PC-3 (cell line): Measurements from ENCODE around the gene ST3GAL5. TPM values are rescaled to one million over a fixed set of nuclear protein-coding genes. Genes with fewer than 3 reads are reported as not detected.
A peak's percentile ranks its signal among the peaks of the same experiment; 100 is the strongest.

ENCODE experiments used
- ATAC-seq: fragments of 200-7000 bp; cut with Tn5 transposase; 2 replicates; pipeline ENCODE4 v1.9.1; 2020; ENCODE audit warnings: mild to moderate bottlenecking, moderate library complexity
- BruUV-seq: library from RNA; stranded (reverse); fragments of 400-500 nt; replicated peaks from 2 replicates; lab custom pipeline; 2021; lab: Mats Ljungman, UMichigan
- CTCF ChIA-PET: fragments of 300-600 bp; sonication (Branson Sonifier 250); formaldehyde crosslinking; loops from one replicate; lab custom pipeline; 2022; ENCODE audit warnings: antibody characterized with exemption; lab: Charles Lee
- POLR2A ChIA-PET: fragments of 300-600 bp; sonication (Branson Sonifier 250); formaldehyde crosslinking; loops from one replicate; lab custom pipeline; 2022; ENCODE audit warnings: antibody characterized with exemption; ENCODE audit not compliant: unreplicated experiment; lab: Charles Lee
- DNase-seq: peaks from one replicate; pipeline ENCODE4 v3.0.0-alpha.2; 2015
- H2AFZ ChIP-seq: fragments of 300-600 bp; sonication (generic); 2 replicates; pipeline ENCODE4 v1.6.0; 2016; ENCODE audit warnings: antibody characterized with exemption, low read length
- H3F3A ChIP-seq: fragments of 300-600 bp; sonication (generic); one replicate; pipeline ENCODE4 v1.6.0; 2017; ENCODE audit warnings: antibody characterized with exemption, low read length, control low read depth, mild to moderate bottlenecking; ENCODE audit not compliant: unreplicated experiment
- H3K27ac ChIP-seq: fragments of 300-600 bp; sonication (generic); 2 replicates; pipeline ENCODE4 v1.5.1; 2016; ENCODE audit warnings: mild to moderate bottlenecking, low read length
- H3K27me3 ChIP-seq: fragments of 300-600 bp; sonication (generic); 2 replicates; pipeline ENCODE4 v1.6.1; 2016; ENCODE audit warnings: low read length, mixed read lengths
- H3K36me3 ChIP-seq: fragments of 300-600 bp; sonication (generic); 2 replicates; pipeline ENCODE4 v1.6.1; 2016; ENCODE audit warnings: low read depth, mixed run types, low read length, mixed read lengths
- H3K4me1 ChIP-seq: fragments of 300-600 bp; sonication (generic); 2 replicates; pipeline ENCODE4 v1.5.1; 2016; ENCODE audit warnings: low read length; ENCODE audit not compliant: insufficient read depth
- H3K4me2 ChIP-seq: fragments of 300-600 bp; sonication (generic); 2 replicates; pipeline ENCODE4 v1.6.0; 2016; ENCODE audit warnings: low read length
- H3K4me3 ChIP-seq: fragments of 300-600 bp; sonication (generic); 2 replicates; pipeline ENCODE4 v1.5.1; 2016; ENCODE audit warnings: mild to moderate bottlenecking, low read length, mixed read lengths
- H3K79me2 ChIP-seq: fragments of 300-600 bp; sonication (generic); 2 replicates; pipeline ENCODE4 v1.6.1; 2017; ENCODE audit warnings: low read length, mixed read lengths
- H3K9ac ChIP-seq: fragments of 300-600 bp; sonication (generic); 2 replicates; pipeline ENCODE4 v1.6.0; 2016; ENCODE audit warnings: mild to moderate bottlenecking, low read length
- H3K9me2 ChIP-seq: fragments of 300-600 bp; sonication (generic); replicated peaks from 2 replicates; pipeline ENCODE4 v1.6.1; 2016; ENCODE audit warnings: mixed run types, low read length, mixed read lengths
- H3K9me3 ChIP-seq: fragments of 300-600 bp; sonication (generic); 2 replicates; pipeline ENCODE4 v1.6.1; 2016; ENCODE audit warnings: low read length, mixed read lengths
- H4K20me1 ChIP-seq: fragments of 300-600 bp; sonication (generic); 2 replicates; pipeline ENCODE4 v1.6.1; 2016; ENCODE audit warnings: low read length, mixed read lengths
- CTCF ChIP-seq: fragments of 300-600 bp; sonication (generic); conservative IDR thresholded peaks from 2 replicates; pipeline ENCODE4 v1.5.1; 2017; ENCODE audit warnings: antibody characterized with exemption, low read depth, mild to moderate bottlenecking, low read length
- EZH2 ChIP-seq: fragments of 300-600 bp; sonication (generic); IDR thresholded peaks from one replicate; pipeline ENCODE4 v1.6.1; 2017; ENCODE audit warnings: antibody characterized with exemption, mild to moderate bottlenecking, low read length; ENCODE audit not compliant: unreplicated experiment
- EZH2phosphoT487 ChIP-seq: fragments of 300-600 bp; sonication (generic); IDR thresholded peaks from 2 replicates; pipeline ENCODE4 v1.6.1; 2018; ENCODE audit warnings: mild to moderate bottlenecking, antibody characterized with exemption, low read length, borderline replicate concordance
- intact Hi-C: fragments of 100-400 bp; cut with micrococcal nuclease; formaldehyde crosslinking; loops from 2 replicates; pipeline ENCODE4 v1.9.0; 2023
- total RNA-seq: library from RNA; depleted of rRNA; stranded (reverse); fragments of >200 nt; gene quantifications from 2 replicates; pipeline ENCODE4 v1.2.3, GENCODE V29; 2014

ST3GAL5 gene
- total RNA-seq, 1 experiment from 2014 or later: 0.87 TPM

DNA sequence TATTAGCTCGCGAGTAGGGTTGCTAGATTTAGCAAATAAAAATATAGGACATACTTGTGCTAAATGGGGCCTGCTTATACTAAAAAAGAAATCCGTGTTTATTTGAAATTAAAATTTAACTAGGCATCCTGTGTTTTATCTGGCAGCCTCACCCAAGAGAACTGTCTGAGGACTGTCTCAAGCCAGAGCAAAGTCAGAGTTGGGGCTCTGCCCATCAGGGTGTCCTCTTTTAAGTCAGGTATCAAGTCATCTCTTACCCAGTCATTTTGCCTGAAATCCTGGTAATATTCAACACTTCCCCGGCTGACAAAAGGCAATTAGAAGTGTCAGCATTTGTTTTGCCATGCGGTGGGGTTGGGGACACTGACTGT is 48.3 kb upstream of the ST3GAL5 start:
- no peak overlapping the region for H3K9ac ChIP-seq
- no peak for ATAC-seq
- H2AFZ ChIP-seq: no peak overlapping the region
- no peak for TF ChIP-seq EZH2phosphoT487
- TF ChIP-seq EZH2: no peak
- no peak for TF ChIP-seq CTCF
- POLR2A ChIA-PET: no interaction called here
- H3K27ac ChIP-seq: no peak overlapping the region
- CTCF ChIA-PET: no interaction called here
- H3K27me3 ChIP-seq: no peaks in the 10 kb centered on the region
- no peaks in the 10 kb centered on the region for H3F3A ChIP-seq
- H3K9me3 ChIP-seq: no peaks in the 10 kb centered on the region
- H3K4me3 ChIP-seq: no peak overlapping the region
- no peak for DNase-seq
- no peaks in the 10 kb centered on the region for H4K20me1 ChIP-seq
- no peaks in the 10 kb centered on the region for H3K9me2 ChIP-seq
- H3K36me3 ChIP-seq: no peaks in the 10 kb centered on the region
- H3K4me2 ChIP-seq: no peak overlapping the region
- intact Hi-C loops: no loop called here
- H3K4me1 ChIP-seq: peaks cover 14% of the 10 kb centered on the region
- no TSS peak for BruUV-seq
- H3K79me2 ChIP-seq: no peaks in the 10 kb centered on the region

DNA sequence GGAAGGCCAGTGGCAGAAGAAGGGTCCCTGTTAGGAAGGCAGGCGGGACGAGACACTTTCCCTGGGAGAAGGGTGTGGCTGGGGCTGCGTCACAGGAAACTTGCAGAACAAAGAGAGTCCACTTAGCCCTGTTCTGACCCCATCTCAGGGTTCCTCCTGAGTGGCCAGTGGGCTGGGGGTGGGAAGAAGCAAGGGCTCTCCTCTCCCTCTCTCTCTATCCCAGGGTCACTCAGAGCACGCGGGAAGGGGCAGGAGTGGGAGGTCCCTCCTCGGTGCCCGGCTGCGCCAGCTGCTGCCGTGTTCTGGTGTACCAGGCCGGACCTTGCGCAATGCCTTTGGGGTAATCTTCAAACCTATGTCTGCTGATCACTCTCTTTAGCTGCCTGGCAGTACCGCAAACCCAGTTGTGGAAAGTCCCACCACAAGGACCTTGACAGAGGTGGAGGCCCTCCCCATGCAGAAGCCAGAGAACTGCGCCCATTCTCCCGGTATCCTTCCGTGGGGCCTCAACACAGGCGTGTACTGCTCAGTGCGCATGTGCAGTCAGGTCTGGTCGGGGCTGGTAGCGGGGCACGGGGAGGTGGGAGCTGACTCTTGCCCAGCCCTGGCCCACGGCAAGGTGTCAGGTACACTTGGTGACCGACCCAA is 47.8 kb upstream of the ST3GAL5 start:
- Histone ChIP-seq H3K36me3 (no peaks in the 10 kb centered on the region), H3K4me1 (peaks cover 14% of the 10 kb centered on the region), H3K4me3 (no peak overlapping the region), H4K20me1 (no peaks in the 10 kb centered on the region), H3K27ac (no peak overlapping the region), H3K9me3 (no peaks in the 10 kb centered on the region), H2AFZ (no peak overlapping the region), H3K9ac (no peak overlapping the region), H3K9me2 (no peaks in the 10 kb centered on the region), H3K79me2 (no peaks in the 10 kb centered on the region), H3K4me2 (no peak overlapping the region), H3K27me3 (no peaks in the 10 kb centered on the region), H3F3A (no peaks in the 10 kb centered on the region)
- ChIA-PET CTCF (no interaction called here), POLR2A (no interaction called here)
- ATAC-seq: no peak
- TF ChIP-seq EZH2phosphoT487 (no peak), CTCF (no peak), EZH2 (no peak)
- intact Hi-C loops: no loop called here
- DNase-seq: no peak
- no TSS peak for BruUV-seq

DNA sequence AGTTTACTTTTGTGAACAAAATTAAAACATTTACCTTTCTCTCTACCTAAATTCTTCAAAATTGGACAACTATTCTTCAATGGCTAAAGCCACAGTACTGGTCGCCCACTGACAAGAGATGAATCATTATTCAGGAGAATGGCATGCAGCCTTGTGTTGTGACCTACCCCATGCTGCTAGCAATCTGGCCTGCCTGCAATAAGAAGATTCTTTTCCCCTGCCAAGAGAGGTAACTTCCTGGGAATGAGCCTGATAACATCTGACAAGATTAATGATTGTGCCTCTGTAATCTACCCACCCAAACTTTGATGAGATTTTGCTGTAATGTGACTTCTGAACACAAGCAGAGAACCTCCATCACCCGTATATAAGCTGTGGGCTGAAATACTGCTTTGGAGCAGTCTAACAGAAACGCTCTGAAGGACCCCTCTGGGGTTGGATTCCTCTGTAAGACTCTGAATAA is 47.0 kb upstream of the ST3GAL5 start:
- H4K20me1 ChIP-seq: no peaks in the 10 kb centered on the region
- ChIA-PET CTCF (interaction anchor here (0.7 kb wide), 1 partner anchor 120 kb away, joined by 4 read pairs; no protein-coding TSS in a partner anchor), POLR2A (no interaction called here)
- ATAC-seq: peak; percentile 73
- intact Hi-C loops: no loop called here
- no peaks in the 10 kb centered on the region for H3K9me2 ChIP-seq
- no peak overlapping the region for H3K27ac ChIP-seq
- H3K4me2 ChIP-seq: peak overlapping the region; percentile 27; the same call in 1 of the 2 replicates
- no TSS peak for BruUV-seq
- DNase-seq: peak; percentile 70
- no peaks in the 10 kb centered on the region for H3F3A ChIP-seq
- no peaks in the 10 kb centered on the region for H3K79me2 ChIP-seq
- peaks cover 14% of the 10 kb centered on the region for H3K4me1 ChIP-seq
- H3K4me3 ChIP-seq: no peak overlapping the region
- no peaks in the 10 kb centered on the region for H3K9me3 ChIP-seq
- no peaks in the 10 kb centered on the region for H3K27me3 ChIP-seq
- TF ChIP-seq EZH2: no peak
- TF ChIP-seq EZH2phosphoT487: no peak
- no peak for TF ChIP-seq CTCF
- H3K9ac ChIP-seq: no peak overlapping the region
- H3K36me3 ChIP-seq: no peaks in the 10 kb centered on the region
- H2AFZ ChIP-seq: peak overlapping the region; percentile 5; the same call in 1 of the 2 replicates
